ENCODE data around the gene CAB39L.

DNA sequence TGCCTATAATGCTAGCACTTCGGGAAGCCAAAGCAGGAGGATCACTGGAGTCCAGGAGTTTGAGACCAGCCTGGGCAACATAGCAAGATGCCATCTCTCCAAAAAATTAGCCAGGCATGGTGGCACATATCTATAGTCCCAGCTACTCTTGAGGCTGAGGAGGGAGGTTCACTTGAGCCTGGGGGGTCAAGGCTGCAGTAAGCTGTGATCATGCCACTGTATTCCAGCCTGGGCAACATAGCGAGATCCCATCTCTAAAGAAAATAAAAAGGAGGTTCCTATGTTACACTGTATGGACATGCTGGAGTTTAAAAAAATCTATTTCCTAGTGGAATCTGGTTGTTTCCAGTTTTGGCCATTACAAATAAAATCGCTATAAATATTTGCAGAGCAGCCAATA is 2.6 kb downstream of the CAB39L start:
- no peak for TF ChIP-seq EZH2phosphoT487 (IDR thresholded peaks at IDR 0.05; ENCODE audit: insufficient read depth, low read depth)
- TF ChIP-seq EZH2 (IDR thresholded peaks at IDR 0.05; ENCODE audit: insufficient read depth, poor library complexity, severe bottlenecking), result no peak

Measured in GM23248 (cell line).